ENCODE results near the gene POR. TPM values are rescaled to one million over a fixed set of nuclear protein-coding genes. Genes with fewer than 3 reads are reported as not detected.

Gene POR
- total and polyA plus RNA-seq, 2 donors (not counting 1 experiment from before 2014, with no cell fraction given): 68.4 to 78.4 TPM

- no peak overlapping the region for H3K27ac Mint-ChIP-seq
- CTCF ChIA-PET: no interaction called here
- peaks cover 13% of the 10 kb centered on the region for H4K20me1 ChIP-seq (ENCODE audit: control insufficient read depth, insufficient read depth, low read length, poor library complexity, severe bottlenecking)
Observed at GRCh38 chr7:75953931-75954330, 39.0 kb downstream of the POR start.

GRCh38 chr7:75955331-75955955, 40.5 kb downstream of the POR start:
- Histone ChIP-seq H3K4me1 (ENCODE audit: control insufficient read depth in 2 of 2, insufficient read depth in 2 of 2, low read length in 2 of 2) (no peaks in the 10 kb centered on the region), H2AFZ (ENCODE audit: insufficient read depth, low read depth, low read length, poor library complexity, severe bottlenecking) (no peak overlapping the region), H3K27me3 (replicated peaks in 1 of 4; ENCODE audit: control extremely low read depth in 1 of 4, control insufficient read depth in 3 of 4, insufficient read depth in 4 of 4, low read length in 3 of 4) (no peaks in the 10 kb centered on the region), H3K36me3 (replicated peaks in 1 of 2; ENCODE audit: control extremely low read depth in 1 of 2, control insufficient read depth in 1 of 2, extremely low read depth in 1 of 2, insufficient read depth in 2 of 2, low read length in 1 of 2) (peaks cover 4 to 30% of the 10 kb centered on the region in 2 experiments), H3K4me2 (replicated peaks; ENCODE audit: low read depth, low read length, poor library complexity, severe bottlenecking) (no peak overlapping the region), H3K9ac (ENCODE audit: low read length) (no peak overlapping the region), H3K27ac (ENCODE audit: low read length in 2 of 2) (no peak overlapping the region), H3K79me2 (ENCODE audit: control insufficient read depth, insufficient read depth, low read length) (no peaks in the 10 kb centered on the region), H4K20me1 (ENCODE audit: control insufficient read depth, insufficient read depth, low read length, poor library complexity, severe bottlenecking) (peaks cover 8% of the 10 kb centered on the region), H3K9me3 (ENCODE audit: control extremely low read depth in 1 of 3, control insufficient read depth in 2 of 3, insufficient read depth in 1 of 3, low read length in 2 of 3) (no peaks in the 10 kb centered on the region), H3K4me3 (ENCODE audit: control extremely low read depth in 1 of 5, extremely low read depth in 1 of 5, insufficient read depth in 1 of 5, low read depth in 2 of 5, low read length in 4 of 5) (no peak overlapping the region)
- intact Hi-C loops (cut with micrococcal nuclease): no loop called here
- 89% methylated on average over 11 of the region's 12 CpGs for WGBS (ENCODE audit: insufficient coverage)
- no peak for ATAC-seq (ENCODE audit: low read depth)
- Mint-ChIP-seq H3K27ac (no peak overlapping the region), H3K27me3 (no peaks in the 10 kb centered on the region), H3K9me3 (ENCODE audit: insufficient read depth) (no peaks in the 10 kb centered on the region), H3K4me1 (no peaks in the 10 kb centered on the region), H3K4me3 (no peak overlapping the region)
- DNase-seq: no peak
- ChIA-PET CTCF (no interaction called here), POLR2A (no interaction called here)
- TF ChIP-seq CTCF (IDR thresholded peaks at IDR 0.05) (no peak), EZH2 (IDR thresholded peaks at IDR 0.05; ENCODE audit: borderline replicate concordance, insufficient read depth, low read depth, low read length, poor library complexity, severe bottlenecking) (no peak)

More at GRCh38 chr7:75953931-75954330, 39.0 kb downstream of the POR start:
- no peak overlapping the region for H3K9ac ChIP-seq (ENCODE audit: low read length)
- DNase-seq: no peak
- POLR2A ChIA-PET: no interaction called here
- no peak for ATAC-seq (ENCODE audit: low read depth)
- H3K27me3 ChIP-seq (replicated peaks in 1 of 4; ENCODE audit: control extremely low read depth in 1 of 4, control insufficient read depth in 3 of 4, insufficient read depth in 4 of 4, low read length in 3 of 4): no peaks in the 10 kb centered on the region
- H3K4me3 ChIP-seq (ENCODE audit: control extremely low read depth in 1 of 5, extremely low read depth in 1 of 5, insufficient read depth in 1 of 5, low read depth in 2 of 5, low read length in 4 of 5): no peak overlapping the region
- H3K4me1 ChIP-seq (ENCODE audit: control insufficient read depth in 2 of 2, insufficient read depth in 2 of 2, low read length in 2 of 2): no peaks in the 10 kb centered on the region
- 93% methylated on average over 8 of the region's 11 CpGs for WGBS (ENCODE audit: insufficient coverage)
- no peak overlapping the region for H3K27ac ChIP-seq (ENCODE audit: low read length in 2 of 2)
- Mint-ChIP-seq H3K9me3 (ENCODE audit: insufficient read depth) (no peaks in the 10 kb centered on the region), H3K4me3 (no peak overlapping the region), H3K4me1 (peaks cover 3% of the 10 kb centered on the region), H3K27me3 (no peaks in the 10 kb centered on the region)
- H3K79me2 ChIP-seq (ENCODE audit: control insufficient read depth, insufficient read depth, low read length): peaks cover 9% of the 10 kb centered on the region
- H3K4me2 ChIP-seq (replicated peaks; ENCODE audit: low read depth, low read length, poor library complexity, severe bottlenecking): no peak overlapping the region
- TF ChIP-seq EZH2 (IDR thresholded peaks at IDR 0.05; ENCODE audit: borderline replicate concordance, insufficient read depth, low read depth, low read length, poor library complexity, severe bottlenecking) (no peak), CTCF (IDR thresholded peaks at IDR 0.05) (no peak)
- intact Hi-C loops (cut with micrococcal nuclease): no loop called here
- no peak overlapping the region for H2AFZ ChIP-seq (ENCODE audit: insufficient read depth, low read depth, low read length, poor library complexity, severe bottlenecking)
- H3K36me3 ChIP-seq (replicated peaks in 1 of 2; ENCODE audit: control extremely low read depth in 1 of 2, control insufficient read depth in 1 of 2, extremely low read depth in 1 of 2, insufficient read depth in 2 of 2, low read length in 1 of 2): peaks cover 4 to 27% of the 10 kb centered on the region in 2 experiments
- H3K9me3 ChIP-seq (ENCODE audit: control extremely low read depth in 1 of 3, control insufficient read depth in 2 of 3, insufficient read depth in 1 of 3, low read length in 2 of 3): no peaks in the 10 kb centered on the region
